Upper lobe of left lung (tissue), 4 donors: ENCODE measurements around the gene COG3.
A peak's percentile ranks its signal among the peaks of the same experiment; 100 is the strongest.

ENCODE experiments used
- EP300 ChIP-seq, 4 donors: sonication (generic); formaldehyde crosslinking; IDR thresholded peaks; one replicate each; pipeline ENCODE4 v1.5.1; 2017; ENCODE audit warnings: antibody characterized with exemption in 4 of 4, control low read depth in 2 of 4
- POLR2A ChIP-seq, 4 donors: fragments of 450-650 bp; IDR thresholded peaks; one replicate each; pipeline ENCODE4 v1.5.1; 2016 to 2017; ENCODE audit warnings: antibody characterized with exemption in 4 of 4, mild to moderate bottlenecking in 2 of 4
- POLR2AphosphoS5 ChIP-seq, 2 donors: sonication (generic); formaldehyde crosslinking; IDR thresholded peaks; one replicate each; pipeline ENCODE4 v1.5.1; 2017; ENCODE audit warnings: antibody characterized with exemption in 2 of 2
- TF ChIP-seq, protein P1 (sequence below), 6 experiments: fragments of 450-650 bp in 4 of 6; fragments of 200-600 bp in 2 of 6; sonication (generic) in 2 of 6; IDR thresholded peaks; one replicate each; pipeline ENCODE4 v1.5.1; 2016 to 2019; ENCODE audit warnings: antibody characterized with exemption in 6 of 6

GRCh38 chr13:45544520-45544919 is 79.8 kb downstream of the COG3 start:
- TF ChIP-seq, protein P1, sequence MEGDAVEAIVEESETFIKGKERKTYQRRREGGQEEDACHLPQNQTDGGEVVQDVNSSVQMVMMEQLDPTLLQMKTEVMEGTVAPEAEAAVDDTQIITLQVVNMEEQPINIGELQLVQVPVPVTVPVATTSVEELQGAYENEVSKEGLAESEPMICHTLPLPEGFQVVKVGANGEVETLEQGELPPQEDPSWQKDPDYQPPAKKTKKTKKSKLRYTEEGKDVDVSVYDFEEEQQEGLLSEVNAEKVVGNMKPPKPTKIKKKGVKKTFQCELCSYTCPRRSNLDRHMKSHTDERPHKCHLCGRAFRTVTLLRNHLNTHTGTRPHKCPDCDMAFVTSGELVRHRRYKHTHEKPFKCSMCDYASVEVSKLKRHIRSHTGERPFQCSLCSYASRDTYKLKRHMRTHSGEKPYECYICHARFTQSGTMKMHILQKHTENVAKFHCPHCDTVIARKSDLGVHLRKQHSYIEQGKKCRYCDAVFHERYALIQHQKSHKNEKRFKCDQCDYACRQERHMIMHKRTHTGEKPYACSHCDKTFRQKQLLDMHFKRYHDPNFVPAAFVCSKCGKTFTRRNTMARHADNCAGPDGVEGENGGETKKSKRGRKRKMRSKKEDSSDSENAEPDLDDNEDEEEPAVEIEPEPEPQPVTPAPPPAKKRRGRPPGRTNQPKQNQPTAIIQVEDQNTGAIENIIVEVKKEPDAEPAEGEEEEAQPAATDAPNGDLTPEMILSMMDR (IDR thresholded peaks at IDR 0.05), result peak in 1 of 6 experiments; percentile 17
- TF ChIP-seq POLR2AphosphoS5 (IDR thresholded peaks at IDR 0.05) (no peak), POLR2A (IDR thresholded peaks at IDR 0.05) (no peak), EP300 (IDR thresholded peaks at IDR 0.05) (no peak)
